HUDEP-2 (cell line): ENCODE results near the gene RPTOR.

Experiments used
- DNase-seq, 76 experiments: peaks; one replicate each; lab custom pipeline; 2025; ENCODE audit not compliant: unreplicated experiment in 76 of 76; lab: John Stamatoyannopoulos, UW

RPTOR gene

GRCh38 chr17:80979547-80980378 lies 435.1 kb downstream of the RPTOR start:
- no peak for DNase-seq

- DNase-seq = peak in 1 of 76 experiments; percentile 35
Measured at GRCh38 chr17:80980397-80981061, 435.9 kb downstream of the RPTOR start.

GRCh38 chr17:80981062-80981902 lies 436.6 kb downstream of the RPTOR start:
- DNase-seq = no peak

- DNase-seq = no peak
Measured at GRCh38 chr17:80981929-80982425, 437.3 kb downstream of the RPTOR start.

- DNase-seq = no peak
Measured at GRCh38 chr17:80982426-80982974, 437.9 kb downstream of the RPTOR start.

- no peak for DNase-seq
Measured at GRCh38 chr17:80983545-80983944, 438.9 kb downstream of the RPTOR start.

- DNase-seq = no peak
Measured at GRCh38 chr17:80984749-80985148, 440.1 kb downstream of the RPTOR start.

- no peak for DNase-seq
Measured at GRCh38 chr17:80986046-80986445, 441.4 kb downstream of the RPTOR start.

- no peak for DNase-seq
Measured at GRCh38 chr17:80986816-80987475, 442.3 kb downstream of the RPTOR start.

- no peak for DNase-seq
Measured at GRCh38 chr17:80987941-80988461, 443.4 kb downstream of the RPTOR start.

- no peak for DNase-seq
Measured at GRCh38 chr17:80989586-80989913, 444.9 kb downstream of the RPTOR start.

- DNase-seq = no peak
Measured at GRCh38 chr17:80990921-80991644, 446.4 kb downstream of the RPTOR start.

GRCh38 chr17:80991645-80992076 lies 447.0 kb downstream of the RPTOR start, which contains the start of gene CHMP6:
TSS of gene CHMP6 (plus strand) at chr17:80991841. CDS start at chr17:80991919, 78 bp downstream.
- peak in 57 of 76 experiments; percentile 5 to 79 (median 51) for DNase-seq

- DNase-seq = no peak
Measured at GRCh38 chr17:80992077-80992947, 447.7 kb downstream of the RPTOR start.

GRCh38 chr17:80992948-80993624 lies 448.4 kb downstream of the RPTOR start:
- DNase-seq = no peak

GRCh38 chr17:80995131-80995530 lies 450.5 kb downstream of the RPTOR start:
- DNase-seq = no peak

- no peak for DNase-seq
Measured at GRCh38 chr17:80996422-80997305, 452.0 kb downstream of the RPTOR start.
